ELF-1 (cell line): ENCODE results near the gene CHRDL2.

ENCODE experiments used
- DNase-seq: peaks from one replicate; pipeline ENCODE4 v3.0.0-alpha.2; 2016; ENCODE audit warnings: low read depth, low spot score

CHRDL2 gene

DNA sequence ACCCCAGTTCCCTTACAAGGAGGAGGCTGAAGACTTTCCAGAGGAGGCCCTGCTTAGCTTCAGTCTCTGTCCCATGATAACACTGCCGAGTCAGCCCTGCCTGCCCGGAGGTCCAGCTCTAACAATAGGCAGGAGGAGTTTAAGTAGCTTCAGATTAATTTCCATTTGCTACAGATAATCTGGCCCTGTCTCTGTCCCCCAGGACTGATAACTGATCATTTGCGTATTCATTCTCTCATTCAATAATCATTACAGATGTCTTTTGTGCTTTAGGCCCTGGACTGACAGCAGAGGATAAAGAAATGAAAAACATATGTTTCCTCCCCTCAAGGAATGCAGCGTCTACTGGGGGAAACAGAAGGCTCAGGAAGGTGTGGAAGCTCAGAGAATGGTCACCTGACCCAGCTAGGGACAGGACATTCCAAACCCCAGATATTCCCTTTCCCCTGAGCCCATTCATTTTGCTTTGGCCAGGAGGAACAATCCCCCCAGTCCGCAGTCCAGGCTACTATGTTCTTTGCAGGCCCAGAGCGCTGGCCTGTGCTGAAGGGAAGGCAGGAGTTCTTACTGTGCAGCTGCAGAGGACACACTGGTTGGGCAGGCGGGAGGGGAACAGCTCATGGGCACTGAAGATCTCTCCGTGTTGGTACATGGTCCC lies 20.8 kb downstream of the CHRDL2 start:
- peak; percentile 51 for DNase-seq

DNA sequence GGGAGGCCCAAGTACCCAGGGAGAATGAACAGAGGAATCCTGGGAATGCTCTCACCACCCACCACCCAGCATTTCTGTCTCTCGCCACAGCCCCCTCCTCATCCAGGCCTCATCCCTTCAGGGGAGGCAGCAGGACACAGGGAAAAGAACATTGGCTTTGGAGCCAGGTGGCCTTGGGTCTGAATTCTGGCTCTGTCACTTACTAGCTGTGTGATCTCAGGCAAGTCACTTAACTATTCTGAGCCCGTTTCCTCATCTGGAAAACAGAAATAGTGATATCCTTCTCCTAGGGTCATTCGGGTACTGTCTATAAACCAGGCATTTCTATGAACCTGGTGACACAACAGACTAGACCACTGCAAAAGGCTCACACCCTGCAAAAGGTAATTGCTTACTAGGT lies 22.1 kb downstream of the CHRDL2 start:
- no peak for DNase-seq

DNA sequence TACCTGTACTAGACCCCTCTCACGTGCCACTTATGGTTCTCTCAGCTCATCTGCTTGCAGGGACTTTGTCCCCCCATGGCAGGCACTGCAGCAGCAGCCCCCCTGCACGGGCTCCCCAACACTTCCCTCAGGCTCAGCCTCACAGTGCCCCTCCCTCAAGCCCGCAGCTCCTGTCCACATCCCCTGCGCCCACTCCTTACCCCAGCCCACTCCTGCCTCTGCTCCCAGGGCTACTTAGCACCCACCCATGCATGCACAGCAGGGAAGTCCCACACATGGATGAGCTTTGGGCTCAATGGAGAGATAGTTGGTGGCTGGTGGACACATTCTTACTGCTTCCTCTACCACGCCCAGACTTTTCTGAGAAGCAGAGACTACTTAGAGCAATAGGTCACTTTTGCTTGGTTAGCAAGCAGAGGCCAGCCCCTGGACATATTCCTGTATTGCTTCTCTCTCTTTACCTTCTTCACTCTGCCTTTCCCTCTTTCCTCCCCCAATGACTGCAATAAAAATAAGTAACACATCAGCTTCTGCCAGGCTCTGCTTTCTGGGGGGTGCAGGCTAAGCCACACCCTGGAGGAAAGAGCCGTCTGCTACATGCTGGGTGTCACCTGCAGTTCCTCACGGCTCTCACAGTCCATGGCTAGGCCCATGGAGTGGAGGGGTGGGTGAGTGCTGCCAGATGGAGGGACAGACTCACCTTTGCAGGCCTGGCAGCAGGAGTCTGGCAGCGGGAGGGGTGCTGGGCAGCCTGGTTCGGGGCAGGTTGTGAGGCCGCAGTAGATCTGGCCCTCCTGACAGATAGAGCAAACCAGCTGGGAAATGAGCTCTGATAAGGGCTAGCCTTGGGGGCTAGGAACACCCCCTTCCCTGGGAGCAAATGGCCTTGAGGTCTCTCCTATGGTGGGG lies 23.4 kb downstream of the CHRDL2 start:
- no peak for DNase-seq

DNA sequence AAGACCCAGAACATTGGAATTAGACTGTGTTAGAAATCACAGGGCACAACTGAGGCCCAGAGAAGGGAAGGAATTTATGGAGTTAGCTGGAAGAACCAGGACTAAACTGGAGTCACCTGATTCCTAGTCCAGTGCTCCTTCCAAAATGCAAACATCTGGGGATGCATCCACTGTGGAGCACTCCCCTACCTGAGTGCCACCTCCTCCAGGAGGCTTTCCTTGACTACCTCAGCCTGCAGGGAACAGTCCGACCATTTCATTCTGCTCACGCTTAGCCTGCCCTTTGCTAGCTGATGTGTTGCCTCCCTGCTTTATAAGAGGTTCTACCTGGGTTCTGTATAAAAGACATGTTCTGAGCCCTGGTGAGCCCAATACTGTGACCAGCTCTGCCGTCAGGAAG lies 24.0 kb downstream of the CHRDL2 start:
- DNase-seq: no peak

DNA sequence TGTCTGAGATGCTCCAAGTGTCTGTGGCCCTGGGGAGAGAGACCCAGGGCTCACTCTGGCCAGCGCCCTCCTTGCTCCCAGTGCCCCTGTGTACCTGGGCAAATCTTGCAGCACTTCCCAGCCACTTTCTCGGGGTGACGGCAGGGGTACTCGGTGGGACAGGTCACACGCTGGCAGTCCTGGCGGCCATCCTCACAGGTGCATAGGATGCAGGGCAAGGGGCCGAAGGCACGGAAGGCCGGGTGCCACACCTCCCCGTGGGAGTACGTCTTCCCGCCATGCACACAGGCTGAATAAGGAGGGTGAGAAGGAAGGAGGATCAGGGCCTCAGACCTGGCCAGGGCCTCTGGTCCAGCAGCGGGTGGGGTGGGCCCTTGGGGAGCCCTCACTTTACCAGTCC lies 28.0 kb downstream of the CHRDL2 start:
- no peak for DNase-seq

DNA sequence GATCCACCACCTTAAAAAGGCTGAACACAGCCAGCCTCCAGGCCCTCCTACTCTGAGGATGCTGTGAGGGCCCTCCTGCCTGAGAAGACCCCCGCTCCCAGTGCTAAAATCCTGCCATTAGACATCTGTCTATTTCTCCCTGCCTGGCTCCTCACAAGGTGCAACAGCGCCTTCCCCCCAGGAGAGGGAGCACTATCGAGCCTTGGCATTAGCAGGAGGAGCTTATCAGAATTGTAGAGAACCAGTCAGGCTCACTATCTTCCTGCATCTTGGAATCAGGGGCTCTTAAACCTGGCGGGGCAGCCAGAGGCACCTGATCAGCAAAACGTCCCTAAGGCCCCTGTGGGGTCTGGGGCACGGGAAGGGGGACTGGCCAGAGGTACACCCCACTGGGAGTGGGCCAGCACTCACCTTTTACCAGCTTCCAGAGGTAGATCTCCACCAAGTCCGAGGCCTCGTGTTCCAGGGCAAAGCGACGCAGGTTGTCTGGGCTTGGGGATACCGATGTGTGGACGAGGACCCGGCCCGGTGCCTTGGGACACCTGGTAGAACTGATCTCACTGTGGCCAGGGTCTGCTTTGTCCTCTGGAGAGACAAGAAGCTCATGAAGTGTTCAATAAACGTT lies 28.7 kb downstream of the CHRDL2 start:
- DNase-seq: peak; percentile 87

DNA sequence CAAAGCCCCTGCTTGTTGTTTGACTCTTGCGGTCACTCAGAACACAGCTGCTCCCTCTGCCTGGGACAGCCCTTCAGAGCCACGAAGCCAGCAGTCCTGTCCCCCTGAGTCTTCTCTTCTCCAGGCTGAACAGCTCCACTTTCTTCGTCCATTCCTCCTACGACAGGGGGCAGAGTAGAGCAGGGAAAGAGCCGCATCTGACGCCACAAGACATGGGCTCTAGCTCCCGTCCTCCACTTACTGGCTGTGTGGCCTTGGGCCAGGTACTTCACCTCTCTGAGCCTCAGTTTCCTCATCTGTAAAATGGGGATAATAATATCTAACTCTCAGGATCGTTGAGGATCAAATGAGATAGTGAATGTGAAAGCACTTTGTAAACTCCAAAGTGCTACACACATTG lies 29.9 kb downstream of the CHRDL2 start:
- DNase-seq: peak; percentile 77

DNA sequence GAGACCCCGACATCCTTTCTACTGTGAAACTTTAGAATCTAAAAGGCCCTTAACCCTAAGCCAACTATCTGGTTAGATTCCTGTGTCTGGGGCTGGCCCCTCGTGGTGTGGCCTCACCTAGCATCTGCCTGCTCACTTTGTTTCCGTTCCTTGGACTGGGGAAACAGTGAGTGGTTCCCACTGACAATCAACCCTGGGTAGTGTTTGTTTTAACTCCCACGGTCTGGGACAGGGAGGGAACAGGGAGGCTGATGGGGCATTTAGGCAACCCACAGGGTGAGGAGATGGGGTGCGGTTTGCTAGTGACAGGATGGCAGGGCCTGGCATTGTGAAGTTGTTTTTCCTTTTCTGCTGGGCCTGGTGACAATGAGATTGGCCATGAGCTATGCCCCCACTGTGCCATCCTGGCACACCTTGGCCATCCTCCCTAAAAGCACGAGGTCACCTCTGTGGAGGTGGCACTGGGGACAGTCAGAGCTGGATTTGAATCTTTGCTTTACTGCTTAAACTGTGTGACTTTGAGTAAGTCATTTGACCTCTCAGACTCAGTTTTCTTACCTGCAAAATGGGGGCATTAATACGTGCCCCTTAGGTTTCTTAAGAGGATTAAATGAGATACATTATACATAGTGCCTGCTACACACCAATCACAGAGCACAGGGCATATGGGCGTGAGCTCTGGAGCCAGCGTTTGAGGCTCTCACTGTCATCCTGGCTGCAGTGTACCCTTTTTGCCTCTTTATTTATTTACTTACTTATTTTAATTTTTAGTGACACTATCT lies 31.4 kb downstream of the CHRDL2 start:
- no peak for DNase-seq

DNA sequence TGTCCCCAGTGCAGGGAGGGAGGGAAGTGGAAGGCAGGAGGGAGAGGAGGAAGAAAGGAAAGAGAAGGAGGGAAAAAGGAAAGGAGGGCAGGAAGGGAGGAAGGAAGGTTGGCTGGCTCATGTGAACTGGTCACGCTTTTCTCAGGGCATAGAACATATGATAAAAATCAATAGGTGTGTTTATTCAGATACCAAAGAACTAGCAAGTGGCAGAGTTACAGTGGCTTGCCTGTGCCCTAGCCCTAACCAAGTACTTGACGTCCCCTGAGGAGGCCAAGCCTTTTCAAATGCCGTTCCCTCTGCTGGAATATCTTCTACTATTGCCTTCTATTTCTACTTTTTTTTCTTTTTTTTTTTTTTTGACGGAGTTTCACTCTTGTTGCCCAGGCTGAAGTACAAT lies 33.5 kb downstream of the CHRDL2 start:
- no peak for DNase-seq

DNA sequence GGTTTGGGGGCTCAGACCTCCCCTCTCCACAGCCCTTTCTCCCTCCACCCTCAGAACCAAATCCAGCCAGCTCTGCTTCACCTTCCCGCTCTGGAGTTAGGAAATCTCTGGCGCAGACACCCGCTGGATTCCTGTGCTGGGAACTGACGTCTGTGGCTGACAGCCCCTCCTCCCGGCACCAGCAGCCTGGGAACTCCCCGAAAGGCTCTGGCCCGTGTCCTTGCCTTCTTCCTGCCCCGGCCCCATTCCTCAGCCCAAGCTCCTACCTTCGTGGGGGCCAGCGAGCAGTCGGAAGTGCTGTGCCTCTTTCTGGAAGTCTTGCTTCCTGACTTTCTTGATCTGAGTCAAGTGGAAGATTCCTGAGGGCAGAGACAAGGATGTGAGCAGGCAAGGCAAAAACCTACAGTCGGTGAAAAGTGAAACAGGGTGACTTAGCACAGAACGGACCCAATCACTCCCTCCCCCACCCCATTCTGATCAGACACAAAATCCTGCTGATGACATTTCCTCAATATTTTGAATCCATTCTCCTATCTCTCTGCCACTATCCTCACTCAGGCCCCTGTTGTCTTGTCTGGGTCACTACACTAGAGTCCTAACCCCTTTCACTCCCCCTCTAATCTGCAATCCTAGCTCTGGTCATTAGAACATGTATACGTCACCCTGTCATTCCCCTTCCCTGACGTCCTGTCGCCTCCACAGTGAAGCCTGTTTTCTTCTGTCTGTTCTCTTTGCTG lies 34.1 kb downstream of the CHRDL2 start:
- peak; percentile 69 for DNase-seq

DNA sequence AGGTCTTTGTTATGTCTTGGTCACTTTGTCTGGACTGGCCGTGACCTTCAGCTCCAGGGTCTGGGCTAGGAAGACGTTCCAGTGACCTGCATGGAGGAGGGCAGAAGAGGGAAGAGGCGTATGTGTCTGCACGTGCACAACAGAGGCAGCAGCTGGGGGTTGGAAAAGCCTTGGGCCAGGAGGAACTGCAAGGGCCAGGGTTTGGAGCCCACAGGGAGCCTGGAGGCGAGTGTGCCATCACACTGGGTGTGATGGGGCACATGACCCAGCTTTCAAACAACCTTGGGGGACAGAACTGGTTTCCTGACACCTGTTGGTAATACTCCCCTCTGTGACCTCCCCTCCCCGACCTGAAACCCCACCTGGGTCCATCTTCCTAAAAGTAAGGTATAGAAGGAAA lies 34.7 kb downstream of the CHRDL2 start:
- DNase-seq: no peak

DNA sequence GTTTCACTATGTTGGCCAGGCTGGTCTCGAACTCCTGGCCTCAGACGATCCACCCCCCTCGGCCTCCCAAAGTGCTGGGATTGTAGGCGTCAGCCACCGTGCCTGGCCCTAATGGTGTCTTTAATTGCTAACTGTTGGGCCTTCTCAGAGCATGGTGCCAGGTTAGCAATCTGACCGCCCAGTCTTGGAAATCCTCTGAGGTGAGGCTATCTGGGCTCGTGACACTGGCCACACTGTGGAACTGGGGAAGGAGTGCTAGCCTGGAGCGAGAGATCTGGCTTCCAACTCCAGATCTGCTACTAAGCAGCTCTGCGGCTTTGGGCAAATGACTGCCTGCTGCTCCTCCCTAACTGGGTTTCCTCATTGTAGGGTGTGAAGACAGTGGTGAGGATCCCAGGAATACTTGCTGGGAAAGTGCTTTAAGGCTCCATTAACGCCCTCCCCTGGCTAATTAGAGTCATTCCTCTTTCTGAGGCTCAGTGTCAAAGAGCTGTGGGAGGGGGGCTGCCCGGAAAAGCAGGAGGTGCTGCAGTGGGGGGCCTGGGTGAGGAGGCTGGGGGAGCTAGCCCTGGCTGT lies 35.4 kb downstream of the CHRDL2 start:
- DNase-seq: peak; percentile 67

DNA sequence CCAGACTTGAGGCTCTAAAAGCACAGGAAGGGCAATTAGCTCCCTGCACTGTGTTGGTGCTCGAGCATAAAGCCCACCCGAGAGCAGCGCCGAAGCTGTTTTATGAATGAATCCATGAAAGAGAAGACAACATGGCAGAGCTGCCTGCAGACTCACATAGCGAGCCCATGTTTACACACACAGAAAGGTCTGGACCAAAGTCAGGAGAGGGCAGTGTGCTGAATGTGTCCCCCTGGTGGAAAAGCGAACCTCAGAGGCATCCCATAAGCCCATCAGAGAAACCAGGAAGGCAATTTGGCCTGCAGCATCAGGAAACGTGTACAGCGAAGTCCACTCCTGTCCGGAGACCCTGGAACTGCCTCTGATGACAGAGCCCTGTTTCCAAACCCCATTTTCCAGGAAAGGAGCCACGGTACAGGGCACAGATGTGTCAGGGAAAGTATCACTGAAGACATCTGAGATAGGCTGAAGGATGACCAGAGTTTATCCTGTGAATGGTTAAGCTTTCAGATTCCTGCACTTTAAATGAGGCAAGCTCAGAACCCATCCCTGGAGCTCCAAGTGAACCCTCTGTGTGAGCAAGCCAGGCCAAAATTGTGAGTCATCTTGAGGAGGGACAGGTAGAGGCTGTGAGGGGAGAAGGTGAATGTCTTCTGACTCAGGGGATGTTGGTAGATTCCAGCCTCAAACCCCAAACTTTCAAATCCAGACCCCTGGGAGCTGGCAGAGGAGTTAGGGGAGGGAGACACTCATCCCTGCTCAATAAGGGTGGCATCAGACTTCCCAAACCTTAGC lies 36.9 kb downstream of the CHRDL2 start:
- peak; percentile 23 for DNase-seq

DNA sequence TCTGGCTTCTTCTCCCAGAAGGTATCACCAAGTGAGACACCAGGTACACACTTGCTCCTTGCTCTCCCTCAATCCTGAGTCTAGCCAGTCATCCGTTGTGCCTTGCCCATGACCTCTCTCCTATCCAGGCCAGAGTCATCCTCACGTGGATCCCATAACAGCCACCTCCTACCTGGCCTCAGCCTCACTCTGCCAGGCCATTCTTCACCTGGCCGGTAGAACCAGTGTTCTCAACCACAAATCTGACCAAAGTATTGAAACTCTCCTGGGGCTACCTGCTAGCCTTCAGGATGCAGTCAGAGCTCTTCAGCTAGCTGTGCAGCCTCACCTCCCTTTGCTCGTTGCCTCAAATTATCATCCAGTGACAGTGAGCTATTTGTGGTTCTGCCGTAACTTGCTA lies 37.7 kb downstream of the CHRDL2 start:
- no peak for DNase-seq

DNA sequence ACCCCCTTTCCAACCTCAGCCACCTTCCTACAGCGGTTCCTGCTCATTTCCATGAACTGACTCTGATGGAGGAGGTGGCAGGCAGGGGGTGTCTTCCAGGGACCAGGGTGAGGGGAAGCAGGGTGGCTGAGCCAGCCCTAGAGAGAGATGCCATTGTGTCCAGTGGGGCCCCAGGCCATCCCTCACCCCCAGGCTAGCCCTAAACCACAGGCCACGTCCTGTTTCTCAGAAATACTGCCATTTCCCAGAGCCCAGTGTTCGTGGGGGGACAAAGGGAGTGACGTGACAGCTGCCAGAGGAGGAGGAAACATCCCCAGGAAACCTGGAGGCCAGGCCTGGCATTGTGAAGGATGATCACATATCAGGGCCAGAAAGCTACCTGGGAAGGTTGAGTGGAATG lies 39.5 kb downstream of the CHRDL2 start:
- DNase-seq: no peak

DNA sequence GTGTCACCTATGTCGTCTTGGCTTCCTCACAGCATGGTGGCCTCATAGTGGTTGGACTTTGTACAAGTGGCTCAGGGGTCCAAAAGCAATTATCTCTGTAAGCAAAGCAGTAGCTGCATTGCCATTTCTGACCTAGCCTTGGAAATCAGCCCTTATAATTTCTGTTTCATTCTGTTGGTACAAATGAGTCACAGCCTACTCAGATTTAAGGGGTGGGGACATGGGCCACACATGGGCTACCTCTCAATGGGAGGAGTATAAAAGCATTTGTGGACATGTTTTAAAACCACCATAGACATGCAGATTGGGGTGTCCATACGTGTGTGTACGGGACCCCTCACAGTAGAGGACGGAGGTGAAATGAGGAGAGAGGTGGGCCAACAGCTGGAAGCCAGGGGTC lies 41.6 kb downstream of the CHRDL2 start:
- no peak for DNase-seq

DNA sequence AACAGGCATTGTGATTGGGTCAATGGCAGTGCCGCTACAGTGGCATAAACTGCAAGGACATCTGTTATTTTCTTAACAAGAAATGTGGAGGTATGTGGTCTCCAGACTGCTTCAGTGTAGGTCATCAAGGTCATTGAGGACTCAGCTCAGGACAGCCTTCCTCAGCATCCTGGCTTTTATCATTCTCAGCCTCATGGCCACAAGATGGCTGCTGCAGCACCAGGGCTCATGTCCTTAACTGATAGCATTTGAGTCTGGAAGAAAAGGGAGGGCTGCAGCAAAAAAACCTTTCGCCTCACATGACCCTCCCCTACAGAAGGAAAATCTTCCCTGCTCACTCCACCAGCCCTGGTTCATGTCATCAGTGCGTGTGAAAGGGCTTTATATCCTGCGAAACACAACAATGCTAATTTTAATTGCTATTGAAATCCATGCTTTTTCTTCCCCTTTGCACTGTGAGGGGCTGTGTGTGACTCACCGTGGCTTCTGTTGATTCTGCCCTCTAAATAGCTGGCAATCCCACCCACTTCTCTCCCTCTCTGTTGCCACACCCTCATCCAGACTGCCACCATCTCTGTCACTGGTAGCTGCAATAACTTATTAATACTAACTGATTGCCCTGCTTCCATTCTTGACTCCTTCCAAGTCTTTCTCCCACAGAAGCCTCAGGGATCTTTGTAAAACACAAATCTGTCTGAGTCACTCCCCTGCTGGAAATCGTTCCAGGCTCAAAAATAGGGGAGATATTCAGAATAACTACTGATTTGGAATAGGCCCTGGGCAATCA lies 43.8 kb downstream of the CHRDL2 start:
- DNase-seq: peak; percentile 21

DNA sequence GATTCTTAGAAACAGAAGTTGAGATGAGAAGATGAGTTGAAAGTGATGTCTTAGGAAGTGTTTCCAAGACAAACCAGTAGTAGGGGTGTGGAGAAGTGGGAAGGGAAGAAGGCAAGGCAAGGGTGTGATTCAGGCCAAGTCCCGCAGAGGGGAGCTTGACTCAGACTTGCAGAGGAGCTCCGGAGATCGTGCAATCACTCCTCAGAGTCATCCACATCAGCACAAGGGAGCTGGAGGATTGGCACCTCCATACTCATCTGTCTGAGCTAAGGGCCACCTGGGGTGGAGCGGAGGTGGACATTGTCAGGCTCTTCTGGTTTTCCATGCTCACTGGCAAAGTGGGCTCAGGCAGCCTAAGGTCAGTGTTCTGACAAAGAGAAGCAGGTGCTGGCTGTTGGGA lies 44.4 kb downstream of the CHRDL2 start:
- no peak for DNase-seq

DNA sequence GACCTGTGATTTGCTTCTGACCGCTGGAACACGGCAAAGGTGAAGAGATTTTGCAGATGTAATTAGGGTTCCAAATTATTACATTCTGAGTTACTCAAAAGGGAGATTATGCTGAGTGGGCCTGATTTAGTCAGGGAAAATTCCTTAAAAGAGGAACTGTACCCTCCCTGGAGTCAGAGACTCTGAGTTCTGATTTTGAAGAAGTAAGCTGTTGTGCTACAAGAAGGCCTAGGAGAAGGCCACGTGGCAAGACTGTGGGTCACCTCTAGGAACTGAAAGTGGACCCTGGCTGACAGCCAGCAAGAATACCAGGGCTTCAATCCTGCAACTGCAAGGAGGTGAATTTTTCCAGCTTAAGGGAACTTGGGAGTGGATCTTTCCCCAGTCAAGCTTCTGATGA lies 45.3 kb downstream of the CHRDL2 start:
- no peak for DNase-seq
